Right lobe of liver (tissue), 6 donors: ENCODE measurements around the gene MARK2. TPM values are rescaled to one million over a fixed set of nuclear protein-coding genes. Genes with fewer than 3 reads are reported as not detected.
"Not testable (repeated sequence)": the region's sequence is repeated elsewhere in the genome, so short reads cannot be mapped to it uniquely, and the experiment has no call there.

Experiments used
- ATAC-seq, 4 donors: fragments of 200-7000 bp; cut with Tn5 transposase; one replicate each; pipeline ENCODE4 v1.9.1; 2020; ENCODE audit warnings: mild to moderate bottlenecking in 4 of 4, moderate library complexity in 4 of 4
- DNase-seq, 3 donors: peaks; one replicate each; pipeline ENCODE4 v3.0.0-alpha.2; 2020
- H3K27ac ChIP-seq, 3 donors: fragments of 200-600 bp; one replicate each; pipeline ENCODE4 v1.8.0; 2022
- H3K27me3 ChIP-seq, 2 donors: fragments of 200-600 bp; one replicate each; pipeline ENCODE4 v1.8.0; 2022
- H3K36me3 ChIP-seq, 4 donors: fragments of 200-600 bp; sonication (generic) in 1 of 4; one replicate each; pipeline versions ENCODE4 v1.5.1 to v1.8.0; 2017 to 2022; ENCODE audit warnings: control low read depth in 1 of 4
- H3K4me1 ChIP-seq, 4 donors: fragments of 200-600 bp; sonication (generic) in 1 of 4; one replicate each; pipeline versions ENCODE4 v1.5.1 to v1.8.0; 2017 to 2022; ENCODE audit warnings: control low read depth in 1 of 4
- H3K4me3 ChIP-seq, 3 donors: fragments of 200-600 bp; one replicate each; pipeline ENCODE4 v1.8.0; 2022
- H3K9me3 ChIP-seq, 4 donors: fragments of 200-600 bp; sonication (generic) in 1 of 4; one replicate each; pipeline versions ENCODE4 v1.5.1 to v1.8.0; 2017 to 2022; ENCODE audit warnings: control low read depth in 1 of 4
- CTCF ChIP-seq, 4 donors: fragments of 200-600 bp in 3 of 4; fragments of 450-650 bp in 1 of 4; IDR thresholded peaks; one replicate each; pipeline versions ENCODE4 v1.5.1 to v1.8.0; 2016 to 2022; ENCODE audit warnings: antibody characterized with exemption in 4 of 4, mild to moderate bottlenecking in 2 of 4
- POLR2A ChIP-seq: fragments of 450-650 bp; IDR thresholded peaks from one replicate; pipeline ENCODE4 v1.6.1; 2017; ENCODE audit warnings: antibody characterized with exemption, mild to moderate bottlenecking
- WGBS: methylation state at CpG from one replicate; pipeline ENCODE4 v1.1.6; 2018; ENCODE audit warnings: low coverage, low lambda C conversion rate; ENCODE audit not compliant: insufficient coverage; ENCODE audit errors: missing lambda C conversion rate; 5-methylcytosine and 5-hydroxymethylcytosine counted together
- intact Hi-C, 2 donors: fragments of 100-400 bp; cut with DNase I; formaldehyde crosslinking; loops; one replicate each; pipeline versions ENCODE4 v1.11.2 to v1.14.1; 2022
- total RNA-seq, 6 experiments: library from RNA; depleted of rRNA in 2 of 6; stranded (reverse); fragments of >200 nt in 2 of 6; fragmentation: NEBNext Ultra II Directional in 3 of 6; extraction: Animal tissue kit (Norgen Biotek cat#: 25700) in 3 of 6; gene quantifications; one replicate each; pipeline versions ENCODE4 v1.1.0 to v1.2.4, GENCODE V29; 2016 to 2023
- donor health status: DM: no; HTN: yes; CAD: no.
- donor health status: DM: no; HTN: no; CAD: no.
- donor health status: DM: no; HTN: no; CAD: no.
- donor health status: DM: no; HTN: yes; CAD: no.
- donor health status: DM: no; HTN: yes; CAD: no.

Gene MARK2
- total RNA-seq, 6 experiments from 2014 or later, result 10.6 to 14.8 (median 12.2) TPM

GRCh38 chr11:63858628-63859550 is 20.0 kb downstream of the MARK2 start:
- no peaks in the 10 kb centered on the region for H3K27me3 ChIP-seq
- no peaks in the 10 kb centered on the region for H3K36me3 ChIP-seq
- WGBS, result 64% methylated on average over 6 of the region's 11 CpGs
- intact Hi-C loops, result no loop called here
- H3K9me3 ChIP-seq, result no peaks in the 10 kb centered on the region
- H3K27ac ChIP-seq, result peak overlapping the region in 2 of 3 donors; percentile 7 to 13
- ATAC-seq (peak; percentile 46 to 65 (median 55)), DNase-seq (peak in 2 of 3 donors; percentile 6 to 55)
- TF ChIP-seq CTCF (IDR thresholded peaks at IDR 0.05) (no peak), POLR2A (no peak)
- H3K4me1 ChIP-seq, result peaks cover 0 to 28% (median 6%) of the 10 kb centered on the region in 4 donors
- H3K4me3 ChIP-seq, result no peak overlapping the region

GRCh38 chr11:63862923-63863322 is 24.0 kb downstream of the MARK2 start:
- Histone ChIP-seq H3K4me3 (no peak overlapping the region), H3K27me3 (no peaks in the 10 kb centered on the region), H3K27ac (peak overlapping the region in 1 of 3 donors; percentile 40), H3K9me3 (no peaks in the 10 kb centered on the region), H3K4me1 (peaks cover 0 to 47% (median 13%) of the 10 kb centered on the region in 4 donors), H3K36me3 (no peaks in the 10 kb centered on the region)
- intact Hi-C loops, result no loop called here
- DNase-seq (peak; percentile 68 to 86 (median 82)), ATAC-seq (peak; percentile 92 to 97 (median 94))
- 9% methylated on average over 4 of the region's 4 CpGs for WGBS
- peak; percentile 30 for TF ChIP-seq POLR2A
- no peak for TF ChIP-seq CTCF (IDR thresholded peaks at IDR 0.05)

- ATAC-seq, H3K36me3 ChIP-seq, intact Hi-C loops, H3K27ac ChIP-seq, H3K9me3 ChIP-seq, H3K4me3 ChIP-seq, H3K27me3 ChIP-seq: not testable (repeated sequence)
- peak in 1 of 3 donors; percentile 2 for DNase-seq
- WGBS, result 96% methylated on average over 4 of the region's 6 CpGs
- peaks cover 0 to 46% (median 10%) of the 10 kb centered on the region in 4 donors for H3K4me1 ChIP-seq
Measured at GRCh38 chr11:63863620-63864019, 24.7 kb downstream of the MARK2 start.

GRCh38 chr11:63866211-63866610 is 27.3 kb downstream of the MARK2 start:
- WGBS, result 24% methylated on average over 4 of the region's 4 CpGs

More at GRCh38 chr11:63866211-63866610, 27.3 kb downstream of the MARK2 start:
- H3K9me3 ChIP-seq, result no peaks in the 10 kb centered on the region
- no peak overlapping the region for H3K27ac ChIP-seq
- intact Hi-C loops, result no loop called here
- no peaks in the 10 kb centered on the region for H3K36me3 ChIP-seq
- peak in 3 of 4 donors; percentile 13 to 34 (median 27) for ATAC-seq
- no peaks in the 10 kb centered on the region for H3K27me3 ChIP-seq
- no peak overlapping the region for H3K4me3 ChIP-seq
- peak in 2 of 3 donors; percentile 57 to 64 for DNase-seq
- peaks cover 0 to 55% (median 10%) of the 10 kb centered on the region in 4 donors for H3K4me1 ChIP-seq
- no peak for TF ChIP-seq CTCF (IDR thresholded peaks at IDR 0.05)
- no peak for TF ChIP-seq POLR2A
